Activated effector memory CD4-positive, alpha-beta T cell treated with anti-CD3 and anti-CD28 coated beads, Interleukin-2, amount 50 U/mL, for 16 hours (primary cell): ENCODE data around the gene HES2.
"Not testable (repeated sequence)": the region's sequence is repeated elsewhere in the genome, so short reads cannot be mapped to it uniquely, and the experiment has no call there.

ENCODE experiments used
- DNase-seq: peaks from one replicate; pipeline ENCODE4 v3.0.0-alpha.2; 2020

The HES2 gene, protein sequence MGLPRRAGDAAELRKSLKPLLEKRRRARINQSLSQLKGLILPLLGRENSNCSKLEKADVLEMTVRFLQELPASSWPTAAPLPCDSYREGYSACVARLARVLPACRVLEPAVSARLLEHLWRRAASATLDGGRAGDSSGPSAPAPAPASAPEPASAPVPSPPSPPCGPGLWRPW

DNA sequence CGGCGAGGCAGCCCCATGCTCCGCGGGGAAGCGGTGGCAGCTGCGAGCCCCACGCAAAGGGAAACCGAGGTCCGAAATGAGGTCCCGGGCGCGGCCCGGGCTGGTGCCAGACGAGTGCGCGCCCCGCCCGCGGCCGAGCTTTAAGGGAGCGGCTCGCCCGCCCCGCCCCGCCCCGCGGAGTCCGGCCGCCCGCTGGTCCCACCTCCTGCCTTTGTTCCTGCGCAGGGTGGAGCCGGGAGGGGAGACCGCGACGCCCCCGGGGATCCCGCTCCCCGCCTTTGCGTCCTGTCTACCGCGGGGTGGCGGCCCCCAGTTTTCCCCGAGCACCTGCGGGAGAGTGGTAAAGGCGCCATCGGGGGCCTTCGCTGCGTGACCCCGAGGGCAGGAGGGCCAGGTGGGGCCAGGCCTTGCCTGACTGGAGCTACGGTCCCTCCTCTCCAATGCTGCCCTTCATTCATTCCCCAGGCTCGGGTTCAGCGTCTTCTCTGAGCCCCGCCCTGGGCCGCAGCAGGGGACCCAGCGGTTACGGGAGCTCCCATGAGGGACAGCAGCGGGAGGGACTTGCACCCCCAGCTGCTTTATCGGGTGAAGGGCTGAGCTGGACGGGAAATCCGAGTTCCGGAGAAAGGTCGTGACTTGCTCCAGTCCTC lies at the start of gene HES2:
Gene HES2 (minus strand): TSS at position 116 of the 650 bp plus-strand sequence. CDS start 99 bp downstream, at position 17.
- DNase-seq, result peak; percentile 66

DNA sequence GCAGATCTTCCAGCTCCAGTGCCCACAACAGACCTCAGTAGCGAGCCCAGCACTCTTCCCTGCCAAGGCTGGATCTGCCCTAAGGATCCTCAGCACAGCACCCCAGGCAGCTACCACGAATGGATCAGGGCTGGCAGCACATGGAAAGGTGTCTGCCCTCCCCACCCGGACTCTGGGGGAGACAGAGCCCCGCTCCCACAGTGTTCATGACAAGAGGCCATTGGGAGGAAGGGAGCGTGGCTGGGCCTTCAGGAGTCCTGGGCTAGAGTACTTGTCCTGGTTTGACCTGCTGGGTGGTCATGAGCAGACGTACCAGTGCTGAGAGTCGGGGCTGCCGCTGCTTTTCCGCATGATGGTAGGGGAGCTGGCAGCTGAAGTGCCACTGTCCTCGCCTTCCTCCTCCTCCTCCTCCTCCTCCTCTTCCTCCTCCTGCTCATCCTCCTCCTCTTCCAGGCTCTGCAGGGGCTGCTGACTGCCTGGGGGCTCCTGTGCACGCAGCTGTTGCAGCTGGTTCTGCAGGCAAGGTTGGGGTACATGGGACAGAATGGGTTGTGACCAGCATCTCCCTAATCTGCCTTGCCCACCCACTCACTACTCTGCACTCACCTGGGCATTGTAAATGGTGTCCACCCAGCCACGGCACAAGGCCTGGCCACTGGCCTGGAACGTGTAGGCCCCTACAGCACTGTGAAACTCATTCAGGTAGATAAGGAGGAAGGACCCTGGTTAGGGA lies 49.2 kb upstream of the HES2 start:
- DNase-seq, result no peak

DNA sequence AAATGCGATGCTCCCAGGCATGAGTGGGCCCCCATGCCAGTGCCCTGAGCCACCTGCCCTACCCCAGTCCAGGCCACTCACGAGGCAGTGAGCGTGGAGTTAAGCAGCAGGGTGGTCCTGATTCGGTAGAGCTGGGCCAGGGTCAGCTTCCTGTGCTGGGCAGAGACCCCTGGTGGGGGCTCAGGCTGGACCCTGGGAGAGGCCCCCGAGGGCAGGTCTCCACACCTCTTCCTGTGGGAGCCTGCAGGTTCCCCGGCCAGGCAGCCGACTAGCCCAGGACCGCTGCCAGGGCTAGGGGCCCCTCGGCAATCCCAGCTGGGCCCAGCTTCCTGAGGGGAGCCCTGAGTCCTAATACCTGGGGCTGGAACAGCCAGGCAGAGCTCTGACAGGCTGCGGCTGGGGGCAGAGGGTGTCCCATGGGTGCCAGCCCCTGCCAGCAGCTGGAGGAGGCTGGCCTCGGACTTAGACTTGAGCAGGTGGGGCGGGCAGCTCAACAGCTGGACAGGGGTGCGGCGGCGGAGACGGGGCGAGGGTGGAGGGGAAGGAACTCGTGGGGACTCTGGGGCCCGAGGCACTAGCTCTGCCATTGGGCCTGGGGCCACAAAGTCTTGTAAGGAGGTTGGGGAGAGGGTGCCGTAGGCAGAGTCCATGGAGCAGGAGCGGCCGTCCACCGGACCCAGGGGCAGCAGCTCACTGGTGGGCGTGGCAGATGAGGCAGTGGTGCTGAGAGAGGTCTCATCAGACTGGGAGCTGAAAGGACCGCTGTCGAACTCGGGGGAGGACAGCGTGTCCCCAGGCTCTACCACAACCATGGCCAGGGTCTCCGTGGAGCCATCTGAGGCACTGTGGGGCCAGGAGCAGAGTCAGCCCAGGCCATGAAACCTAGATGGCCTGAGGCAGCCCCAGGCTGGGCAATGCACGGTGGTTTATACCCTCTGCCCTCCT lies 48.3 kb upstream of the HES2 start:
- no peak for DNase-seq

DNA sequence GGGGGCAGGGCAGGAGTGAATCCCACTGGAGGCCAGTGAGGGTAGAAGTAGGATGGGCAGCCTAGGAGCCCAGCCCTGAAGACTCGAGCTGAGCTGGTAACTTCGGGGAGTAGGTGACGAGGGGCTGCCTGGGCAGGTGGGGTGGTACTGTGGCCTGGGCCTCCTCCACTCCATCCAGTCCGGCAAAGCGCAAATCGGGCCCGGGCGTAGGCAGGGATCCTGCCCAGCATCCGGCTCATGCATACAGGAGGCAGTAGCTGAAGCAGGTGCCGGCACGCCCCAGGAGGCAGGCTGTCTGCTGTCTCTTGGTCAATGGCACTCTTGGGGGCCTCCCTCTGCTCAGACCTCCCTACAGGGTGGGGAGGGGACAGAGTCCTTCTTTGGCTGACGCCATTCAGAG lies 47.5 kb upstream of the HES2 start:
- no peak for DNase-seq

DNA sequence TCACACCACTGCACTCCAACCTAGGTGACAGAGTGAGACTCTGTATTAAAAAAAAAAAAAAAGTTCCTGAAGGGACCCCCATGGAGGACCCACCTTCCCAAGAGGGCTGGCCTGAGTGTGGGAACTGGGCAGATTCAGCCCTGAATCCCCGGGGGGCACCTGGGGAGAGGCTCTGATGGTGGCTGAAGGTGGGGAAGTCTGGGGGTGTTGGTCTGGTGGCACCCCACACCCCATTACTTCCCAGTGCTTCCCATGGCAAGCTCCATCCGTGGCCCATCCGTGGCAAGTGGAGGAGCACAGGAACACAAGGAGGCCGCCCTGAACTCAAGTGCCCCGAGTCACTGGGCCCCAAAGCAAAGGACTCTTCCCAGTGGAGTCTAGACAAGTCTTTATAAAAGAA lies 47.0 kb upstream of the HES2 start:
- DNase-seq, result no peak

DNA sequence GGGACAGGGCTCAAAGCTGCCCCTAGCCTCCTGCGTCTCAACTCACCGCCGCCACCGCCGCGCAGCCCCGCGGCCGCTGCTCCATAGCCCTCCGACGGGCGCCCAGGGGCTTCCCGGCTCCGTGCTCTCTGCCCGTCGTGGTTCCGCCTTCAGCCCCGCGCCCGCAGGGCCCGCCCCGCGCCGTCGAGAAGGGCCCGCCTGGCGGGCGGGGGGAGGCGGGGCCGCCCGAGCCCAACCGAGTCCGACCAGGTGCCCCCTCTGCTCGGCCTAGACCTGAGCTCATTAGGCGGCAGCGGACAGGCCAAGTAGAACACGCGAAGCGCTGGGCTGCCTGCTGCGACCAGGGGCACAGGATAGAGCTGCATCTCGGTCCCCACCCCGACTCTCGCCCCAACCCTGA lies 46.3 kb upstream of the HES2 start, which contains the start of gene TNFRSF25:
Gene TNFRSF25 (minus strand): TSS at position 151 of the 400 bp plus-strand sequence. CDS start 66 bp downstream, at position 85.
- DNase-seq, result peak; percentile 91

DNA sequence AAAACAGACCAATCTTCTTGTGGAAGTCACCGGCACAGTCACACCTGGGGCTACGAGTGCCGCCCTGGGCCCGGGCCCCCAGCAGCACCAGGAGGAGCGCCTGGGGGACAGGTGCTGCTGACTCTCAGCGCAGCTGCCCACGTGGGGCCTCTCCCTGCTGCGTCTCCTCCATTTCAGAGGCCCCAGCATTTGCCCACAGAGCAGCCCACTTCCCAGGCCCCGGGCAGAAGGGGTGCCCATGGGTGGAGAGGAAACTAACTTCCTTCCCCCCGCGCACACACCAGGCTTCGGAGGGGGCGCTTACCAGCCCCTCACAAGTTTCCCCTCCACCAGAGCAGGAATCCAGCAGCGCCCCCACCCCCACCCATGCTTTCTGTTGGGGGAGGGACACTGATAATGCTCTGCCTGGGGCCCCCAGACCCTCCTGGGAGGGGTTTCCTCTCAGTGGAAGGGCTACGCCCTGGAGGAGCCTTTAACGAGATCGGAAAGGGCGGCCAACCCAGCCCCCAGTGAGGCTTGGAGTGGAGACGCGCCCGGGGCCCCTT lies 45.8 kb upstream of the HES2 start:
- peak; percentile 84 for DNase-seq

DNA sequence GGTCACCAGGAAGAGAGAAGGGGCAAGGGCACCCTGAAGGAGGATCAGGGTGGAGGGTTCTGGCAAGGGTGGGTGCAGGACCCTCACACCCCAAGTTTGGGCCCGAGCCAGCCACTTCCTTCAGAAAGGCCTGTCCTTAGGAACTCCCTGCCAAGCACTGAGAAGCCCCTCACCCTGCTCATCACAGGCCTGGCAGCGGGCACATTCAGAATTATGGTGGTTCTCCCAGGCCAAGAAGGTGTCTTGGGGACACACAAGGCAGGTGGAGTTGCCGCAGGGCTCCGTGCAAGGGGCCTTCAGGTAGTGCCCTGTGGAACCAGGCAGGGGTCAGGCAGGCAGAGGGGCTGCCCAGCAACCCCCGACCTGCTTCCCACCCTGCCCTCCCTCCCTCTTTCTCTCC lies 45.2 kb upstream of the HES2 start:
- DNase-seq, result peak; percentile 71

DNA sequence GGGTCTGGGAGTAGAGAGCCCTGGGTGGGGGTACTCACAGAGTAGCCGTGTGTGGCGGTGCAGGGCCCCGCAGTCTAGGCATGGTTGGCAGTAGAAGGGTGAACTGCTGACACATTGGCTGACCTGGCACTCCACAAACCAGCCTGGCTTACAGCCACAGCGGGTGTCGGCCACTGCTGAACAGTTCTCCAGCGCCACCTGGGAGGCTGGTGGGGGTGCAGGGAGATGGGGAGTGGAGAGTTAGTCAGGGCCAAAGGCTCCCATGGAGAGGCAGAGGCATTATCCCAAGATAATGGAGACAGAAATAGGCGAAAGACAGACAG lies 44.8 kb upstream of the HES2 start:
- DNase-seq, result peak; percentile 84

DNA sequence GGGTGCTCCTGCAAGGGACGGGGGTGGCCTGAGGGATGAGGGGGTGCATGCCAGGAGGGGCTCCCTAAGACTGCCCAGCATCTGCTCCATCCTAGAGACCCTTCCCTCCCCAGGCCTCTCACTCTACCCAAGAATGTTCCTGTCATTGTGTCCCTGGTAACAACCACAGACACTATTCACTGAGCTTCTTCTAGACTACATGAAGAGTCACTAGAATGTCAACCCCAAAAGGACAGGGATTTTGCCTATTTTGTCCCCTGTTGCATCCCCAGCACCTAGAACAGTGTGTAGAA lies 43.3 kb upstream of the HES2 start:
- DNase-seq, result no peak

DNA sequence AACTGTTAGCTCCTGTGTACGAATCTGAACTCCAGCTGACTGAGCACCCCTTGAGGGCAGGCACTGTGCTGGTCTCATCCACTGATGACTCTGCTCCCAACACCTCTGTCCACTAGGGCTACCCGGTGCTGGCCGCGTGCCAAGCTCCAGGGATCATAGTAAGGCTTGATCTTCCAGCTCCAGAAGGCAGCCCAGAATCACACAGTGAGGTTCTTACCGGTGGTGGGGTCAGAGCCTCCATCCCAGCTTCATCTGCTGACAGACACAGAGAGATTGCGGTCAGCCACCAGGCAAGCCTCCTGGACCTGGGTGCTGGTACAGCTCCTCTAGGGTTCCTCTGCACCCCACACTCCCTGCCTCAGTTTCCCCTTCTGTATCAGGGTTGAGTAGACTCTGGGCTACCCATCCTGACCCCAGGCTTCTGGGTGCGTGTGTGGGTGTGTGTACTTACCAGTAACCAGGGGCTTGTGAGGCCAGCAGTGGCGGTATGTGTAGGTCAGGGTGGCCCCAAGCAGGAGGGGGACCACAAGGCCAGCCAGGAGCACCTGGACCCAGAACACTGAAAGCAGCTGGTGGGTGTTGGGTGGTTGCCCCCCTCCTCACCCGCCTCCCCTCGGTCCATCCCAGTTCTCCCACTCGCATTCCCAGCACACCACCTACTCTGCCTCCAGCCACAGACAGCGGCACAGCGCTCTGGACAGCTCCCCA lies 42.8 kb upstream of the HES2 start:
- no peak for DNase-seq

DNA sequence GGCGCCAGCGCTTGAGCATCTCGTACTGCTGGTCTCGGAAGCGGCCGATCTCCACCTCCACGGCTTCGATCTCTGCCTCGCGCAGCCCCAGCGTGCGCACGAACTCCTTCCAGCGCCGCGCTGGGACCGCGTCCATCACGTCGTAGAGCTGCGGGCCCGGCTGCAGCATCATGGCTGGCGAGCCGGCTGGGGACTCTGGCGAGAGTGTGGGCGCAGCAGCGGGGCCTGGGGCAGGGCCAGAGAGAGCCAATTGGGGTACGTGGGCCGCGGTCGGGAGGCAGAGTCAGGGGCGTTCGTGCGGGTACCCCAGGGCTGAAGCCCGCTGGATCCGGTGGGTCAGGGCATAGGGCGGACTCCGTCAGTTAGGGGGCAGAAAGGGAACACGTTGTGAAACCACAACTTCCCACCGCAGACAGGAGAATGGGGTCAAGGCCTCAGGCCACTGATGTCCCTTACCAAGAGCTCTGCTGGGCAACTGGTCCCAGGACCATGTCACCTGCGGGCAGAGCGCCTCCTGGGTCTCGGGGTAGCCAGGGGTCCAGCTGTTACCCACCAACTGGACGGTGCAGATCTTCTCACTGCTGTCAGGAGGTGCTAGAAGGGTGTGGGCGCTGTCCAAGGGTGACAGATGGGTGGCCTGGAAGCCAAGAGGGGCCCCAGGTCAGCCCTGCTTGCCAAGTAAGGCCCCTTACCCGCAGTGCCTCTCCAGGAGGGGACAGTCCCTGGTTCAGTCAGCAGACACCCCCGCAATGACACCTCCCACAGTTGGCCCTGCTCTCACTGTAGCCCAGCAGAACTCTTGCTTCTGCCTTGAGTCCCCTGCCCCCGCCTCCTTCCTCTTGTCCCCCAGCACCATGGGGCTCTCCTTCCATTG lies 42.1 kb upstream of the HES2 start:
- peak; percentile 76 for DNase-seq

DNA sequence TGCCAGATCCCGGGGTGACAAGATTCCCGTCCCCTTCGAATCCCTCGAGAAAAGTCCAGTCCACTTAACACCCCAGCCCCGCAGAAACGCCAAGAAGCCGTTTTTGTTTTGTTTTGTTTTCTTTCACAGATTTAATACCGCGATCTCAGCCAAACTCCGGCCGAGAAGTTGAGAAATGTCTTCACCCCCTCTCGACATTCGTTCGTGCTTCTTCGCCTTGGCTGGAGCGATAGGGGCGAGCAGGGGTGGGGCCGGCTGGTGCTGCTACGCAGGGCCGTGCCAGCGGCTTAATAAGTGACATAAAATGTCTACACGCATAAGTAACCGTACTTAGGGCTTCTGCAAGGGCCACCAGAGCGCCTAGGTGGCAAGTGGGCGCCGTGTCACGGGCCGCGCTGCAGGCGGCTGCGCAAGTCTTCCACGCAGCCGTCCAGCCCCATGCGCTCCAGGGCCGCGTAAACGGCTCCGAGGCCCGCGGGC lies 41.4 kb upstream of the HES2 start:
- no peak for DNase-seq

DNA sequence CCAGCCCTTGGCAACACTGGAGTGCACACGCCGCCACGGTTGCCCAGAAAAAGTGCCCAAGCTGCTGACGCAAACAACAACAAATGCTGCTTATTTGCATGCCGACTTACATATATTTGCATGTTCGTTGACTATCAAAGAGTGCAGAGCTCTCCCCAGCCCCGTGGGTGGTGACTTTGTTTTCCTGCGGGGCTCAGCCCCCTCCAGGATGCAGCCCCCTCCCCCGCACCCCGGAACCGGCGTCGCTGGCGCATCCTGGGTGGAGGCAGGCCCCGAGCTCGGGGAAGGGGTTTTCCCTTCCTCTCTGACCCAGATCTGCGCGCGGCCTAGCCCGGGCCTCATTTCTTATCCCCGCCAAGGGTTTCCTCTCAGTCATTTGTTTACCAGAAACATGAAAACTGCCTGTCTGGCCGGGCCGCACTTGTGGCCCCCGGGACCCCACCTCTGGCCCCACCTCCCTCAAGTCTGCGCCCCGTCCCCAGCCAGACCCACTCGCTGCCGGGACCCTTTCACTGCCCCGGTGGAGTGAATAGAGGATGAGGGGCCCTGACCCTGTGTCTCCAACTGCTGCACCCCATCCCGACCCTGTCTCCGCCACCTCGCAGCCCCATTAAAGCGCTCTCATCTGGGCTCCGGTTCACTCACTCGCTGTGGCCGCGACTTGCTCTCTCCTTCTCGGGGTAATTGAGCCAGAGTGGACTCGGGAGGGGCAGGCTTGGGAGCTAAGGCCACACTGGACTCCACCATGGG lies 40.8 kb upstream of the HES2 start:
- DNase-seq, result peak; percentile 97

DNA sequence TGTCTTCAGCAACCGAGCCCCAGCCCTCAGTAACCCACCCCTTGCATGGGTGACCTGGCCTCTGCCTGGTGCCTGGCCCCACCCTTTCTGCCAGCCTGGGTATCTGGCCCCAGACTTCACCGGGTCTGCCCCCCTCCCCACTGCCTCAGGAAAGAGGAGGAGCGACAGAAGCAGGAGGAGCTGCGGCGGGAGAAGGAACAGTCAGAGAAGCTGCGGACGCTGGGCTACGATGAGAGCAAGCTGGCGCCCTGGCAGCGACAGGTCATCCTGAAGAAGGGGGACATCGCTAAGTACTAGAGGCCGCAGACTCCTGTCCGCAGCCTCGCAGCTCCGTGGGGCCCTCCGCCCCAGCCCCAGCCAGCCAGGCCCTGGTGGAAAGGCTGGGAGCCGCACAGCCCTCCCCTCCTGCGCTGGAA lies 40.1 kb upstream of the HES2 start:
- peak; percentile 86 for DNase-seq

DNA sequence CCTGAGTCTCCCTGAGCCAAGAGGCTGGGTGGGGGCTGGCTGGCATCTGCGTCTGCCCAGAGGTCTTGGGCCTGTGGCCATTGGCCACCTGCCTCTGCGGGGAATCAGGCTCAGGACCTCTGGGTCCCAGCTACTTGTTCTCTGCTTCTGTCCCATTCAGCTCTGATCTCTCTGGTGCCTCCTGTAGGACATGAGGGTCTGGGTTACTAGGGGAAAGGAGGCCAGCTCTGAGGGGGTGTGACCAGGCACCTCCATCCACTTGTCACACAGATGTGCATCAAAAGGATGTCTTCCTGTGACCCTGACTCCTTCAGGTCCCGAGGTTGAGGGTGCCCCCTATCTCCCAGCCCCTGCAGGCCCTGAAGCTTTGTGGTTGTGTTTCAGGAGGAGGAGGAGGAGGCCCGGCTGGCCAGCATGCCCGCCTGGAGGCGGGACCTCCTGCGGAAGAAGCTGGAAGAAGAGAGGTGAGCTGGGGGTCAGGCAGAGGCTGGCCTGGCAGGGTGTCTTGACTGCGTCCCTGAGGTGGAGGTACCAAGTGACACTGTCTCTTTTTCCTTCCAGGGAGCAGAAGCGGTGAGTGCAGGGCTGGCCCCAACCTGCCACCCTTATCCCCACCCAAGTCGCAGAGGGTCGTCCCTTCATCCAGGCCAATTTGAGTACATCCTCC lies 37.2 kb upstream of the HES2 start:
- no peak for DNase-seq

DNA sequence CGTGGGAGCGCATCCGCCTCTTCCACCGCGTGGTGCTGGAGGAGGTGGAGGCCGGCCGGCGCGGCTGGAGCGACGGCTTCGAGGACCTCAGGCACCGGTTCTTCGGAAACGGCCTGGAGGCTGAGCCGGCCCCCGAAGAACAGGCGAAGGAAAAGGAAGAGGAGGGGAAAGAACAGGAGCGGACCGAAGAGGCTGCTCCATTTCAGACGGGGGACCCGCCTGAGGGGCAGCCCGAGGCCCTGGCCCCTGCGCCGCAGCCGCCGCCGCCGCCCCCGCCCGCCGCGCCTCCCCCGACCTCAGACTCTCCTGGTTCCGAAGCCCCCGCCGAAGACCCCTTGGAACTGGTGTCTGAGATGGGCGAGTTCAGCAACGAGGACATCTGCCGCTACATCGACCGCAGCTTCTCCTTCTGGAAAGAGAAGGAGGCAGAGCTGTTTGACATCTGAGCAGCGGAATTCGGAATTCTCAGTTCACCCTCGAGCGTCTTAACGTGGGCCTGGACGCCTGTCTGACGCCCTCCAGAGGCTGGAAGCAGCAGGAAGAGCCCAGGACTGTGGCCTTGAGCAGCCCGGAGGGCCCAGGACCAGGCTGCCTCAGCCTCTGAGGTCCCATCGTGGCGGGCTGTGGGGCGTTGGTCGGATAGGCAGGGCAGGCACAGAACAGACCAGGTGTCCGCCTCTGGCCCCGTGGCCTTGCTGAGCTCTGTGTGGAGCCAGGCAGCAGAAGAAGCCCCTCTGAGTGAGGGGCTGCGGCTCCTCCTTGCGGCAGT lies 36.2 kb upstream of the HES2 start:
- not testable (repeated sequence) for DNase-seq

DNA sequence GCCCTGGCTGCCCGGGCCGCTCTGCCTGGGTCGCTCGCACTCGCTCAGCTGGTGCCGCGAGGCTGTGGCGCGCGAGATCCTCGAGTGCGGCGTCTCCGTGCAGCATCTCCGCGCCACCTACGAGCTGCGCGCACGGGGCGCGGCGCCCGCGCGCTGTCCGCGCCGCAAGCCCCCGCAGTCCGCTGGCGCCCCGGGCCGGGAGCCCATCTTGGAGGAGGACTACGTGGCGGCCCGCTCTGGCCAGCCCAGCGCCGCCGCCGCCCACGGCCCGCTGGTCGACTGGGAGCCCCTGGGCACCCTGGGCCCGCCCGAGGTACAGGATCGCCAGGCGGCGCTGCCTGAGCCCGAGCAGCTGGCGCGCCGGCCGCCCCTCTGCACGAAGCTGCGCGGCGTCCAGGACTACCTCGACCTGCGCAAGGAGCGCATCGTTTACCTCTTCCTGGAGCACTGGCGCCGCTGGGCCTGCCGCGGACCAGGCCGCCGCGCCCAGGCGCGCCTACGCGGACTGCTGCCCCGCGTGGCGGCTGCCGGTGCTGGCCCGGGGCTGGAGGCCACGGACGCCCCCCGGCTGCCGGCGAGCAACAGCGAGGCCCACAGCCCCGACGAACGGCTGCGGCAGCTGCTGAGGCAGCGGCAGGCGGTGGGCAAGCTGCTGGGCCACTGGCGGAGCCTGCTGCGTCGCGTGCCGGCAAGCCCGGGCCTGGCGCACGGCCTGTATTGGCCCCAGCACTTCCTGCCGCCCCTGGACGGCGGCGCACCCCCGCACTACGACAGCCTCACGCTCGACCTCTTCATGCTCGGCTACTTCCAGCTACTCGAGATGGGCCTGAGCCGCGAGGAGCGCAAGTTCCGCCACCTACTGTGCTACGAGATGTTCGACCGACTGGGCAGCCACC lies 35.4 kb upstream of the HES2 start:
- DNase-seq, result peak; percentile 80
